HG02973 (cell line): Measurements from ENCODE around the gene TTLL13.

Source experiments
- ATAC-seq: cut with Tn5 transposase; IDR thresholded peaks from one replicate; pipeline ENCODE4 v1.9.1; 2021; ENCODE audit warnings: moderate library complexity; ENCODE audit not compliant: unreplicated experiment

TTLL13 gene, protein sequence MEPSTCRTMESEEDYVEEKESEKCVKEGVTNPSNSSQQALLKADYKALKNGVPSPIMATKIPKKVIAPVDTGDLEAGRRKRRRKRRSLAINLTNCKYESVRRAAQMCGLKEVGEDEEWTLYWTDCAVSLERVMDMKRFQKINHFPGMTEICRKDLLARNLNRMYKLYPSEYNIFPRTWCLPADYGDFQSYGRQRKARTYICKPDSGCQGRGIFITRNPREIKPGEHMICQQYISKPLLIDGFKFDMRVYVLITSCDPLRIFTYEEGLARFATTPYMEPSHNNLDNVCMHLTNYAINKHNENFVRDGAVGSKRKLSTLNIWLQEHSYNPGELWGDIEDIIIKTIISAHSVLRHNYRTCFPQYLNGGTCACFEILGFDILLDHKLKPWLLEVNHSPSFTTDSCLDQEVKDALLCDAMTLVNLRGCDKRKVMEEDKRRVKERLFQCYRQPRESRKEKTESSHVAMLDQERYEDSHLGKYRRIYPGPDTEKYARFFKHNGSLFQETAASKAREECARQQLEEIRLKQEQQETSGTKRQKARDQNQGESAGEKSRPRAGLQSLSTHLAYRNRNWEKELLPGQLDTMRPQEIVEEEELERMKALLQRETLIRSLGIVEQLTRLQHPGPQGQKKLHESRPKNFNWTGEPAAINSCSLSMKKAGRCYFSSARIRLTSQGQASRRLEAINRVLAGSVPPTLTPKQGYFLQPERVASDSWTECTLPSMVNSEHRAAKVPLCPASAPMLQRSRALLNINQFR

GRCh38 chr15:90249203-90249863 lies at the start of gene TTLL13:
Gene TTLL13, plus strand, starts transcription at chr15:90249556. Its CDS starts 1,075 bp downstream, at chr15:90250631.
- ATAC-seq, result peak; percentile 71

- ATAC-seq, result no peak
Measured at GRCh38 chr15:90200534-90201129, 48.7 kb upstream of the TTLL13 start.

DNA sequence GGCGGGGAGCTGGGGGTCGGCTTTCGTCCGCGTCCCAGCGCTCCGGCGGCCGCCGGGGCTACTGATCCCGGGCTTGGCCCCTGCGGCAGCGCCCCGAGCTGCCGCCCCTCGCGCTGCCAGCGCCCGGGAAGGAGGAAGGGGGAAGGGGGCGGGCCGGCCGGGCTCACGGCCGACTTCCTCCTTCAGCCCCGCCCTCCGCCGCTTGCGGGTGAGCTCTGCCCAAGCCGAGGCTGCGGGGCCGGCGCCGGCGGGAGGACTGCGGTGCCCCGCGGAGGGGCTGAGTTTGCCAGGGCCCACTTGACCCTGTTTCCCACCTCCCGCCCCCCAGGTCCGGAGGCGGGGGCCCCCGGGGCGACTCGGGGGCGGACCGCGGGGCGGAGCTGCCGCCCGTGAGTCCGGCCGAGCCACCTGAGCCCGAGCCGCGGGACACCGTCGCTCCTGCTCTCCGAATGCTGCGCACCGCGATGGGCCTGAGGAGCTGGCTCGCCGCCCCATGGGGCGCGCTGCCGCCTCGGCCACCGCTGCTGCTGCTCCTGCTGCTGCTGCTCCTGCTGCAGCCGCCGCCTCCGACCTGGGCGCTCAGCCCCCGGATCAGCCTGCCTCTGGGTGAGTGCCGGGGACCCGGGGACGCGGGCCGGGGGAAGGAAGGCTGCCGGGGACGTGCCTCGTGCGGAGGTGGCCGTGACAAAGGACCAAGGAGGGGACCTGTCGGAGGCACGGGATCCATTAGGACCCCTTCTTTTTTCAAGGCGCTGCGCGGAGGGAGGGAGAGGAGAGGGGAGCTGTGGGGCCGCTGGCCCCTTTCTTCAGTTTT lies 48.0 kb upstream of the TTLL13 start, which contains the start of gene SEMA4B:
SEMA4B (plus strand) TSS at position 201 of the 814 bp plus-strand sequence; CDS start at position 450, 249 bp downstream.
- peak; percentile 76 for ATAC-seq

- ATAC-seq, result no peak
Measured at GRCh38 chr15:90201944-90202375, 47.4 kb upstream of the TTLL13 start.

- no peak for ATAC-seq
Measured at GRCh38 chr15:90202929-90203328, 46.4 kb upstream of the TTLL13 start.

GRCh38 chr15:90203473-90203872 lies 45.9 kb upstream of the TTLL13 start:
- ATAC-seq, result no peak

GRCh38 chr15:90203922-90204321 lies 45.4 kb upstream of the TTLL13 start:
- ATAC-seq, result no peak

DNA sequence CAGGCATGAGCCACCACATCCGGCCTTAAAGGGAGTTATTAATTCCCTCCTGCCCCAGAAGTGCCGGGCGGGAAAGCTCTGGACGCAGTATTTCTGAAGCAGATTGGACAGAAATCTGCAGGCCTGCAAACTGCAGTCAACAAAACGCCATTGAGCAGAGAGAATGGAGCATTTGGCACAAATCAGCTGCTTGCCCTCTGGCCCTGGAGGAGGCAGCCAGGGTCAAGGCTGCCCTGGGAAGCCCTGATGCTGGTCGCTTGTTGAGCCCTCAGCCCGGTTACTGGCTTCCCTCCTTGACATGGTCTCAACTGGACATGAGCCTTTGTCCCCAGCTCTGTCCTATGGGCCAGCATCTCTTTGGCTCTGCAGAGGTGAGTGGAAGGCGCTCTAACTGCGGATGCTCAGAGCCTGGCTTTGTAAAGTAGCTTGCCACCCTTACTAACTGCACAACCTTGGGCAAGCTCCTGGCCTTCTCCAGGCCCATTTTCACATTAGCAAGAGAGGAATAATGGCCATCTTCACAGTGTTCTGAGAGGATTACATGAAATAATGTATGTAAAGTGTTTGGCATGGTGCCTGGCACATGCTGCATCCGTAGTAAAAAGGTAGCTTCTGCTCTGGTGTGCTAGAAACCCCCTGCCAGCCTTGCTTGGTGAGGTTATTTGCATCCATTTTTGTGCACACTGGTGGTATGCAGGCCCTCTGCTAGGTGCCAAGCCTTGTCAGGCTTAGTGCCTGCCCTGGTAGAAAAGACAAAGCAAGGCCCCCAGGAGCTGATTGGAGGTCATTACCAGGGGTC lies 44.1 kb upstream of the TTLL13 start:
- no peak for ATAC-seq

DNA sequence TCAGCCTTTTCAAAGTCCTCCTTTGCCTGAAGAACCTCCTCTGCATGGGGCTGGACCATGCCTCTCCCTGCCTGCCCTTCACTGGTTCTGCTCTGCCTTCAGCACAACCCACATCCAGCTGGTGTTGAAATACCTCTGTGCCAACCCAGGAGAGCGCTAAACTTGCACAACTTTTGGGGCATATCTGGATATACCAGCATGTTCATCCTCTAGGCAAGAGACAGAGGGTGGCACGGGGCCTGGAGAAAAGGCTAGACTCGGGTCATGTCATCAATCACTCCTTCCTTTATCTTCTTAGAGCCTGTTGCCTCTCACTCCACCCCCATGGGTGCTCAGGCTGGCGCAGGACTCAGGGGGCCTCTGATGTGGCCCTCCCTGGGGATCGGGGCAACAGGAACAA lies 43.5 kb upstream of the TTLL13 start:
- ATAC-seq, result no peak

DNA sequence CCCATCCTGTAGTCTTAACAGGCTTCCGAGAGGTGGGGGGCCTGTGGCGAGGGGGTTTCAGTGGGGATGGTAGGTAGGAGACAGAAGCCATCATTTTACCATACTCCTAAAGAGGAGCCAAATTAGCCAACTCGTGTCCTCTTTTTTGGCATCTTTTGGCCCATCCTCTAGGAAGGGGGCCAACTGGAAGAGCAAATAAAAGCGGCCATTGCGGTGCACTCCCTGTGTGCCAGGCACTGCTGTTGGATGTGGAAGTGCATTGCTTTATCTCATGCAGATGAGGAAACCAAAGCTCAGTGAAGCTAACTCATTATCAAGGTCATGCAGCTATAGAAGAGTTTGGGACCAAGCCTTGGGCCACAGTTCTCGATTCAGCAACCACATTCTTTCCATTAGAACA lies 42.1 kb upstream of the TTLL13 start:
- ATAC-seq, result no peak

- ATAC-seq, result no peak
Measured at GRCh38 chr15:90208356-90208755, 41.0 kb upstream of the TTLL13 start.

GRCh38 chr15:90209591-90209990 lies 39.8 kb upstream of the TTLL13 start:
- peak; percentile 48 for ATAC-seq

- ATAC-seq, result no peak
Measured at GRCh38 chr15:90210593-90210992, 38.8 kb upstream of the TTLL13 start.

- no peak for ATAC-seq
Measured at GRCh38 chr15:90211009-90211408, 38.3 kb upstream of the TTLL13 start.

DNA sequence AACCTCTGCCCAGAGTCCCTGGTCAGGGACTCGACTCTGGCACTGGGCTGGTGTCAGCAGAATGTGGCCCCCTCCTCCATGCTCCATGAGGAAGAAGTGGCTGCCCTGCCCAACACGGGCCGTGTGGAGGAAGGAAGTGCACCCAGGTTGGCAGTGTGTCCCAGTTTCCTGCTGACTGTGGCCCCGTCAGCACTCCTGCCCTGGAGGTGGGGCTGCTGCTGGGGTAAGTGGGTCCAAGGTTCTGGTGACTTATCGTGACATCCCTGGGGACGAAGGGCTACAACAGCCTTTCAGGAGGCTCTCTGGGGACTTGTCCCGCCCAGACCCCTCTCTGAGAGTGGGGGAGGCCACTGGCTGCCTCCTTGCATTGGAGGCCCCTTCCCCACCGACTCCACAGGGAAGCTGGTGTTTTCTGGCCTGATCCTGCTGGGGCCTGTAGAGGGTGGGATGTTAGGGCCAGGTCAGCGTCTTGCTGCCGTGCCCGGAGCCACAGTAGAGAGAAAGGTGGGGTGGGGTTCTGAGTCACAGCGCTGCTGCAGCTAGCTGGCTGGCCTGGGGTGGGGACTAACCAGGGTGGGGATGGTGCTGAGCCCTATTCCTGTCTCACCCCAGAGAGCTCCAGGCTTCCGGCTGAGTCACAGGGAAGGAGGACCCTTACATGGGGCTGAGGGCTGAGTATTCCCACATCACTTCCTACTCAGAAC lies 37.8 kb upstream of the TTLL13 start:
- no peak for ATAC-seq

- ATAC-seq, result no peak
Measured at GRCh38 chr15:90212221-90213098, 36.9 kb upstream of the TTLL13 start.

GRCh38 chr15:90213122-90213817 lies 36.1 kb upstream of the TTLL13 start:
- ATAC-seq, result no peak
